Measurements from ENCODE around the gene TECPR2.

DNA sequence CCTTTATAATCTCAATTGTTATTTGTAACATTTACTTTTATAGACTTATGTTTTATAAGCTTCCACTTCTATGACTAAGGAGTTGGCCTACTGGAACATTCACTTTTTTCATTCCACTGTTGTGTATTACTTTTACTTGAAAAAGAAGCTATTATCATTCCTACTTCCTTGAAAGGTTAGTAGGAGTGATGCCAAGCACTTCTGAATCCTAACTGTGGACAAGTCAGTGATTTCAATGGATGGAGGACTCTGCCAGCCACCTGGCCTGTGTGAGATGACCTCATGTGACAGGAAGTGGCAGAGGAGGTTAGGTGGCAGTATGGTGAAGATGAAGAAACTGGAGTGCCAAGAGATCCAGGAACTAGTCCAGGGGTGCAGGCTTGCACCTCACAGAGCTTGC is 46.0 kb downstream of the TECPR2 start:
- TF ChIP-seq, protein P1, sequence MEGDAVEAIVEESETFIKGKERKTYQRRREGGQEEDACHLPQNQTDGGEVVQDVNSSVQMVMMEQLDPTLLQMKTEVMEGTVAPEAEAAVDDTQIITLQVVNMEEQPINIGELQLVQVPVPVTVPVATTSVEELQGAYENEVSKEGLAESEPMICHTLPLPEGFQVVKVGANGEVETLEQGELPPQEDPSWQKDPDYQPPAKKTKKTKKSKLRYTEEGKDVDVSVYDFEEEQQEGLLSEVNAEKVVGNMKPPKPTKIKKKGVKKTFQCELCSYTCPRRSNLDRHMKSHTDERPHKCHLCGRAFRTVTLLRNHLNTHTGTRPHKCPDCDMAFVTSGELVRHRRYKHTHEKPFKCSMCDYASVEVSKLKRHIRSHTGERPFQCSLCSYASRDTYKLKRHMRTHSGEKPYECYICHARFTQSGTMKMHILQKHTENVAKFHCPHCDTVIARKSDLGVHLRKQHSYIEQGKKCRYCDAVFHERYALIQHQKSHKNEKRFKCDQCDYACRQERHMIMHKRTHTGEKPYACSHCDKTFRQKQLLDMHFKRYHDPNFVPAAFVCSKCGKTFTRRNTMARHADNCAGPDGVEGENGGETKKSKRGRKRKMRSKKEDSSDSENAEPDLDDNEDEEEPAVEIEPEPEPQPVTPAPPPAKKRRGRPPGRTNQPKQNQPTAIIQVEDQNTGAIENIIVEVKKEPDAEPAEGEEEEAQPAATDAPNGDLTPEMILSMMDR (IDR thresholded peaks at IDR 0.05) = no peak
- TF ChIP-seq IRF2 (CRISPR knock-in tag; IDR thresholded peaks at IDR 0.05; ENCODE audit: borderline replicate concordance, low read depth) = no peak
- TF ChIP-seq, protein P2, sequence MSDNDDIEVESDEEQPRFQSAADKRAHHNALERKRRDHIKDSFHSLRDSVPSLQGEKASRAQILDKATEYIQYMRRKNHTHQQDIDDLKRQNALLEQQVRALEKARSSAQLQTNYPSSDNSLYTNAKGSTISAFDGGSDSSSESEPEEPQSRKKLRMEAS (CRISPR knock-in tag; IDR thresholded peaks at IDR 0.05) = no peak
- TF ChIP-seq, protein P3, sequence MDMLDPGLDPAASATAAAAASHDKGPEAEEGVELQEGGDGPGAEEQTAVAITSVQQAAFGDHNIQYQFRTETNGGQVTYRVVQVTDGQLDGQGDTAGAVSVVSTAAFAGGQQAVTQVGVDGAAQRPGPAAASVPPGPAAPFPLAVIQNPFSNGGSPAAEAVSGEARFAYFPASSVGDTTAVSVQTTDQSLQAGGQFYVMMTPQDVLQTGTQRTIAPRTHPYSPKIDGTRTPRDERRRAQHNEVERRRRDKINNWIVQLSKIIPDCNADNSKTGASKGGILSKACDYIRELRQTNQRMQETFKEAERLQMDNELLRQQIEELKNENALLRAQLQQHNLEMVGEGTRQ (CRISPR knock-in tag; IDR thresholded peaks at IDR 0.05) = no peak
- TF ChIP-seq, protein P4, sequence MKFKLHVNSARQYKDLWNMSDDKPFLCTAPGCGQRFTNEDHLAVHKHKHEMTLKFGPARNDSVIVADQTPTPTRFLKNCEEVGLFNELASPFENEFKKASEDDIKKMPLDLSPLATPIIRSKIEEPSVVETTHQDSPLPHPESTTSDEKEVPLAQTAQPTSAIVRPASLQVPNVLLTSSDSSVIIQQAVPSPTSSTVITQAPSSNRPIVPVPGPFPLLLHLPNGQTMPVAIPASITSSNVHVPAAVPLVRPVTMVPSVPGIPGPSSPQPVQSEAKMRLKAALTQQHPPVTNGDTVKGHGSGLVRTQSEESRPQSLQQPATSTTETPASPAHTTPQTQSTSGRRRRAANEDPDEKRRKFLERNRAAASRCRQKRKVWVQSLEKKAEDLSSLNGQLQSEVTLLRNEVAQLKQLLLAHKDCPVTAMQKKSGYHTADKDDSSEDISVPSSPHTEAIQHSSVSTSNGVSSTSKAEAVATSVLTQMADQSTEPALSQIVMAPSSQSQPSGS (CRISPR knock-in tag; IDR thresholded peaks at IDR 0.05; ENCODE audit: borderline replicate concordance, low read depth) = no peak
- no peak for TF ChIP-seq SMAD3 (CRISPR knock-in tag; IDR thresholded peaks at IDR 0.05; ENCODE audit: borderline replicate concordance)
- TF ChIP-seq FOXP1 (CRISPR knock-in tag; IDR thresholded peaks at IDR 0.05; ENCODE audit: borderline replicate concordance) = no peak
- no peak for TF ChIP-seq JUN (CRISPR knock-in tag; IDR thresholded peaks at IDR 0.05)
- TF ChIP-seq GRHL2 (CRISPR knock-in tag; IDR thresholded peaks at IDR 0.05; ENCODE audit: insufficient replicate concordance, severe bottlenecking) = no peak
